OCI-M1 (cell line): ENCODE measurements around the gene CNOT3.

ENCODE experiments used
- DNase-seq: peaks from one replicate; lab custom pipeline; 2025; lab: John Stamatoyannopoulos, UW

CNOT3 gene

DNA sequence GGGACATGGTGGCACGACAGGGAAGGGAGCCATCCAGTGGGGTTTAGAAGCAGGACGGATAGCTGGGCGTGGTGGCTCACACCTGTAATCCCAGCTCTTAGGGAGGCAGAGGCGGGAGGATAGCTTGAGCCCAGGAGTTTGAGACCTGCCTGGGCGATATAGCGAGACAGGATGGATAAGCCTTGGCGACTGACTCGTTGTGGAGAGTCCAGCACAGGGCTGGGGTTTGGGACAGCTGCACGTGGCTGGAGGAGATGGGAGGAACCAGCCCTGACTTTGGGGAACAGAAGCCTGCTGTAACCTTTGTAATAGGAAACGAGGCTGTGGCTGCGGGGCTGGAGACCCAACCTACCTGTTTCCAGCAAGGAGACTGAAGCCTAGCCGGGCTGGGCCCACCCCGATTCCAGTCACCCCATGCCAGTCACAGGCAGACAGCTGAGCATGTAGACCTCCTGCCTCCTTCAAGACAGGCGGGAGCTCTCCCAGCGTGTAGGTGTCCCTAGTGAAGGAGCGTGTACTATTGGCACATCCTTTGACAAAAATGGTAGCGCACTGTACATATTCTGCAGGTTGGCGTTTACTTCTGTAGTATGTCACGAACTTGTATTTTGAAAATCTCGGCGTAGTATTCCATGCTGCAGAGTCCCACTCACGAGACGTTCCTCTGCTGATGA is 13.9 kb downstream of the CNOT3 start:
- no peak for DNase-seq

DNA sequence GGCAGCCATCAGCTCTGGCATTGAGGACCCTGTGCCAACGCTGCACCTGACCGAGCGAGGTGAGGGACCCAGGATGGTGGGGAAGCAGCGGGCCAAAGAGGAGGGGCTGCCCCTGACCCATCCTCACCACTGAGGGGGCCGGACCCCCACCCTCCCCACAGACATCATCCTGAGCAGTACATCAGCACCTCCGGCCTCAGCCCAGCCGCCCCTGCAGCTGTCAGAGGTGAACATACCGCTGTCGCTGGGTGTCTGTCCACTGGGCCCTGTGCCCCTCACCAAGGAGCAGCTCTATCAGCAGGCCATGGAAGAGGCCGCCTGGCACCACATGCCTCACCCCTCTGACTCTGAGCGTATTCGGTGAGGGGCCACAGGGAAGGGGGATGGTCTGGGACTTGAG is 14.7 kb downstream of the CNOT3 start:
- DNase-seq = no peak

DNA sequence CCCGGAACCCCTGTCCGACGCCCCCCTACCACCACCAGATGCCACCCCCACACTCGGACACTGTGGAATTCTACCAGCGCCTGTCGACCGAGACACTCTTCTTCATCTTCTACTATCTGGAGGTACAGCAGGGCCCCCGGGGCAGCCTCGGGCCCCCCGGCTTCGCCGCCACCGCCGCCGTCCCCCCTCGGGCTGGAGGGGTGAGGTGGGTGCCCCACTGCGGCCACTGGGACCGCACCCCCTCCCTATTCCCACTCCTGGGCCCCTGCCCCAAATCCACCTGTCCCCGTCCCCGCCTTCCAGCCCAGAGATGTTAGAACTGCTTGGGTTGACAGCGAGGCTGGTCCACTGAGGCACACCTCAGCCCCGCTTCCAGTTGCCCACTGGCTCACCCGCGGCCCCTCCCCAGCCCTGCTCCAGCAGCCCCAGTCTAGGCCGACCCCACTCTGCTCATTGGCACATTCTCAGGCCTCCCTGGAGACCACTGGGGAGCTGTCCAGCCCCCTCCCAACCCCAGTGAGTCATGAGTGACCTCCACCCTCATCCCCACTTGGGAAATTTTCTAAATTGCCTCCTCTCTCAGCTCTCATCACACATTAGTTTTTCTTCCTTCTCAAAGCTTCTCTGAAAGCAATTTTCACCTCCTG is 15.4 kb downstream of the CNOT3 start:
- DNase-seq = no peak

DNA sequence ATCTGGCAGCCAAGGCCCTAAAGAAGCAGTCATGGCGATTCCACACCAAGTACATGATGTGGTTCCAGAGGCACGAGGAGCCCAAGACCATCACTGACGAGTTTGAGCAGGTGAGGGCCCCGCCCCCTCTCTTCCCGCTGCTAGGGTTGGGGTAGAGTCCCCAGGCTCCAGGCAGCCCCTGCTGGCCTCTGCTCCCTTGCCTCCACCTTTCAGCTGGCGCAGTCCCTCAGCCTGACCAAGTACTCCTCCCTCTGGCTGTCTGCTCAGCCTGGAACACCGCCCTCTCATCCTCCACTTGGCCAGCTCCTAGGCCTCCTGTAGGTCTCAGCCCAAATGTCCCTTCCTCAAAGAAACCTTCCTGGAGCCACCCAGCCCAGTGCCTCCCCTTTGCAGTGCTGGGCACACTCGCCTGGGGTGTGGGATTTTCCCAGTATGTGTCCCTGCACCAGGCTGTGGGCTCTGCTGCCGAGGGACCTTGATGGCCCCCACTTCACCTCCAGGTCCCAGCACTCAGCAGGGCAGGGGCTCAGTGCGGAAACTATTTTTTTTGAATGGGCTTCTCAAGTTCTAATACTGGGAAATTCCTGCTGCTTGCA is 16.3 kb downstream of the CNOT3 start:
- DNase-seq = no peak

DNA sequence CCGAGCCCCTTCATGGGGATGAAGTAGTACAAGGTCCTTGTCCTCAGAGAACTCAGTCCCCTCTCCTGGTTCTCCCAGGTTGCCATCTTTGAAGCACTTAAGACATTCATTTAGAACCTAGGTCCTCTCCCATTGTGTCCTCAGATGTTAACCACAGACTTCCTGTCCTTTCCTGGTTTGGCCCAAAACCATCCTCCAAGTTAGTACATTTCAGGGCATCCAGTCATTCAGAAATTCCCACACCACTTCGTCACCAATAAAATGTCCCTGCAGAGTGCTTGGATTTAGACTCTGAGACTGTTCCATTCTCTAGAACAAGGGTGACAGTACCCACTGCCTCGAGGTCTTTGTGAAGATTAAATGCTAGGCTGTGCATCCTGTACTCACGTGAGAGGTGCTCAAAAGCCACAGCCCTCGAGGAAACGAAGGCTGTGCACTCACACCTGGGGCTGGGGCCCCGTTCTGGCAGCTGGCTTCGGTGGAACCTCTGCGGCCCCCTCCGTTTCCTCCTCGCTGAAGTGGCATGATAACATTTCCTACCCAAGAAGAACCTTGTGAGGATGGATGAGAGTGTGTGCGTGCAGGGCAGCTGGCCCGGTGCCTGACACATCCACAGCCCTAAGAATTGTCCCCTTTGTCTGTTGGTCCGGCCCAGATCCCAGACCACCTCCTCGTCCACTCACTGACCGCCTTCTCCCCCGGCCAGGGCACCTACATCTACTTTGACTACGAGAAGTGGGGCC is 17.2 kb downstream of the CNOT3 start:
- DNase-seq = no peak

DNA sequence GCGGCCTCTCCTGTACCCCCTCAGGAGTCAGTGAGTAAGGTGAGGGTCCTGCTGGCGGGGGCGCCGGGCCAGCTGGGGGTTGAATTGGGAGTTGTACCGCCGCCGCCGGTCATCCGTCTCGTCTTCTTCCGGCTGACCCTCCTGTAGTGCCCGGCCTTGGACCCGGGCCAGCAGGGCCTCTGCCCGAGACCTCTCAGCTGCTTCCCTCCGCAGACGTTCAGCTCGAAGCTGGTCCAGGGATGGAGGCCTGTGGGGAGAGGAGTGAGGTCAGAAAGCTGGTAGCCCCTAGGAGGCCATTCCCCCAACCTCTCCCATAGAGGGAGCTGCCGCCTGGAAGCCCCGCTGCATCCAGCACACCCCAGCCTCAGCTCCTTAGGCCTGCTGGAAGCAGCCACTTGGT is 18.1 kb downstream of the CNOT3 start:
- no peak for DNase-seq

DNA sequence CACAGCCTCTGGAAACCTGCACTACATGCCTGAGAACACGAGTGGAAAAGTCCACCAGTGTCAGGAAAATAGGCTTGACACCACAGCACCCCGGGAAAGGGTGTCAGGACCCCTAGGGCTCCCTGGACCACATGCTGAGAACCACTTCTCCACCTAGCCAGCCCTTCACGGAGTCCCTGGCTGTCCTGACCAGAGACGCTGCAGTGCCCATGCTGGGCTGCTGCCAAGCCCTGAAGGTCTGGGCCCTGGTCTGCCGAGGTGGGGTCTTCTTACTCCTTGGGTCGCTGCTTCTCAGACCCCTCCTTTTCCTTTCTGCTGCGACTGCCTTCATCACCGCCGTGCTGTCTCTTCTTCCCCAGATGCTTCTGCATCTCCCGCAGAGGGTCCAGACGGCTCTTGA is 18.9 kb downstream of the CNOT3 start:
- no peak for DNase-seq

DNA sequence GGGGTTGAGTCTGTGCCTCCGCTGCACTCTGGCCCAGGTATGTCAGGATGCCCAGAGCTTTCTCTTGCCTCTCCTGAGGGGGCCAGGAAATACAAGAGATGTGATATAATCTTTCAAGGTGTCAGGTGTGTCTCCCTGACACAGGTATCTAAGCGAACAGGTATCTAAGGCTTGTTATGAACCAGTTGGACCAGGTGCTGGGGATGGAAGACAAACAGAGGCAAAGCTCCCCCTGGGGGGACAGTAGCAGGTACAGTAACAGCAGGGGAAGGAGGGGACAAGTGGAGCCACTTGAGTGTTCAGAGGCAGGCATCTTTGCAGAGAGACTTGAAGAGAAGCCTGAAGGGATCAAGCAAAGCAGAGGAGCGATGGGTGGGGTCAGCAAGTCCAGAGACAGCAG is 19.4 kb downstream of the CNOT3 start:
- DNase-seq = no peak

DNA sequence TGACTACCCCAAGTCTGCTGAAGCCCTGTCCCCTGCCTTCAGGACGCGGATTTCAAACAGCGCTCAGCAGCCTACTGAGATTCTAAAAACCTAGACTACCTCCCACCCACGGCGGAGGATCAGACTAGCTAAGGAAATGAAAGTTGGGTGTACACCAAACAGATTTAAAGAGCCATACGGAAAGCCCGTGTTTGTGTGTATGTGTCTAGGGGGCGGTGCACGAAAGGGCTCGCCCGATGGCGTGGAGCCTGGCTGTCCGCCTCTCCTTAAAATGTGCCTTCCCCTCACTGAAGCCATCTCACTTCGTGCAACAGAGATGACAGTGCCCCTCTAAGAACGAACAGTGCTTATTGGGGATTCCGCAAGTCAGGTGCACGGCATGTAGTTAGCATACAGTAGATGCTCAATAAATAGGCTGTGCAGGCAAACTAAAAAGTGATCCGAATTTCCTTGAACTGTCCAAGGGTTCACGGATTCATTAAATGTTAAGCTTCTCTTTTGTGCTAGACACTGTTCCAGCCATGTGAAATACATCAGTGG is 21.3 kb downstream of the CNOT3 start:
- peak; percentile 80 for DNase-seq

DNA sequence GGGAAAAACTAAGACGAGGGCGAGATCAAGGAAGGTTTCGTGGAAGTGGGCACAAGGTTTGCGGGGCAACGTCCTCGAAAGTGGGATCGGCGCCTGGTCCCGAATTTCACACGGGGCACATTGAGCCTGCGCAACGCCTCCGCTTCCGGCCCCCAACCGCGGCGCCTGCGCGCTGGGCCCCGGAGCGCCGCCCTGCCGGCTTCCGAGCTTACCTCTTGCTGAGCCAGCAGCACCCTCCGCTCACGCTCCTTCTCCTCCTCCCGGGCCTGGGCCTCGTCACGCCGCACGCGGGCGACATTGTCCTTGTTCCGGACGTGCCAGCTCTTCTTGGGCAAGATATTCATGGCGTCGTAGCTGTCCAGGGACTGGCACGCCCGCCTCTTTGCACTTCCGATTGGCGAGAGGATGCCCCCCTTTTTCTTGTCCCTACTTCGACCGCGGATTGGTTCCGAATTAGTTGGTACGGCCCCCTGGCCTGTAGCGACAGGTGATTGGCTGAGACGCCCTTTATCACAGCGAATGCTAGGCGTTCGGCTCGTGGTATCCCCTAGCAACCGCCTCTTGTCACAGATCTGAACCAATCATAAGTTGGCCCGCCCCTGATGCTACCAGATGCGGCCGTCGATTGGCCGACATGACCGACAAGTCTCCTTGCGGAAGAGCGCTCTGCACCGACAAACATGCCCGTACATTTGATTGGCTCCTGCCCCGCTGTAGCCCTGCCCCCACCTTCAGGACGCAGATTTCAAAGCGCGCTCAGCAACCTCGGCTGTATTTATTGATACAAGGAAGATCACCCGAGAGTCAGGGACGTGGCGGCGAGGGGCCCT is 22.0 kb downstream of the CNOT3 start, which contains the start of gene LENG1:
LENG1 (minus strand) TSS at position 370 of the 830 bp plus-strand sequence; CDS start at position 344, 26 bp downstream.
- DNase-seq = peak; percentile 100

DNA sequence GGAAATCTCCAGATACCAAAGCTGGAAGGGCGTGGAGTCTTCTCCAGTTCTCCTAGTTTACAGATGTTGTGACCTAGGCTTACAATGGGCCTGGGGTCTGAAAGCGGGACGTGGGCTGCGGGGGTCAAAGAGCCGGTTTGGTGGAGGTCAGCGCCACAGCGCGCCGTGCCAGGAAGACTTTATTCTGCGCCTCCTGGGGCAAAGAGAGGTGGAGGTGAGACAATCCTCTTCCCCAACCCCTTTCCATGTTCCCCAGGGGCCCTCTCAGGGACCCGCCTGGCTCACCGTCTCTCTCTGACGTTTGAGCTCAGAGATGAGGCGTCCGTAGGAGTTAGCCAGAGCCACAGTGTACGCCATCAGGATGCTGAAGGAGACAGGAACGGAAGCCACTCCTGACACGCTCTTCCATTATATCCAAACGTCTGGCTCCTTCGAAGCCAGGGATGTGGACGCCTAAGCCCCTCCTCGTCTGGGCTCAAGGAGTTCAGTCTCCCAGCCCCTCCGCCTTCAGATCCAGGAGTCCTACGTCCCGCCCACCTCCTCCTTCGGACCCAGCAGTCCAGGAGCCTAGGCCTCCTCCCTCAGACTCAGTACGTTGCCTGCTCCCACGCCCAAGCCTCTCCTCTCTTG is 22.7 kb downstream of the CNOT3 start:
- DNase-seq = peak; percentile 66

DNA sequence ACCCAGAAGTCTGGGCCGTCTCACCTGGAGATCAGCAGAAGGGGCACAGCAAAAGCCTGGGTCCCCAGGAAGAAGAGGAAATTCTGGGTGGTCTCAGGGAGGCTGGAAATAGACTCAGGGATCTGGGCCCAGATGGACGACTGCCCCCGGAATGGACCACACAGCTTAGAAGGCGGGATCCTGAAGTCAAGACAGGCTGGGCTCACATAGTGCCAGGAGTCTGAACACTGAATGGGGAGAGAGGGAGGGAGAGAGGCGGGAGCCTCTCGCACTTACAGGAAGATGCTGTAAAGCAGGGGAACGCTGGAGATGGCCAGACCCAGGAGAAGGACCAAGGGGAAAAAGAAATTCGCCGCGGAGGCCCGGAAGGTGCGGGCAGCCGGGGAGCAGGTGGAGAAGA is 23.3 kb downstream of the CNOT3 start:
- no peak for DNase-seq

DNA sequence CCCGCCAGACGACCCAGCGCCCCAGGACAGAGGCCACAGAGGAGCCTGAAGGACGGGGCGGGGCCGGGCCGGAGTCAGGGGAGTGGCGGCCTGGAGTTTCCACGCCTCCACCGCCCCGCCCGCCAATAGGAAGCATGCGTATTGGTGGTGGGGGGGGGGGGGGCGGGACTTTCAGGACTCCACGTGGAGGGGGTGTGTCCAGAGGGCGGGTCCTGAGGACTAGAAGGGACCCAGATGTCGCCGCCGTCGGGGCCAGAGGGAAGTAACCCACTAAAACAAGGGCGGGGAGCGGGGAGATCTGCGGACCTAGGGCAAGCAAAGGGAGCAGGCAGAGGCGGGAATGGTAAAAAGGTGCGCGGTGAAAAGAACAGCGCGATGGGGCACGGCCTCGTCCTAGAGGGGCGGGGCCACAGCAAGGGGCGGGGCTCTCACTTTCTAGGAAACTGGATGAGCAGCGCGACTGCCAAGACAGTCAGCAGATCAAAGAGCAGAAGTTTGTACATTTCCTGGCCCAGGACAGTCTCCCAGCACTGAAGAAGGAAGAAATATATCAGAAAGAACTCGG is 24.8 kb downstream of the CNOT3 start:
- DNase-seq = peak; percentile 99

DNA sequence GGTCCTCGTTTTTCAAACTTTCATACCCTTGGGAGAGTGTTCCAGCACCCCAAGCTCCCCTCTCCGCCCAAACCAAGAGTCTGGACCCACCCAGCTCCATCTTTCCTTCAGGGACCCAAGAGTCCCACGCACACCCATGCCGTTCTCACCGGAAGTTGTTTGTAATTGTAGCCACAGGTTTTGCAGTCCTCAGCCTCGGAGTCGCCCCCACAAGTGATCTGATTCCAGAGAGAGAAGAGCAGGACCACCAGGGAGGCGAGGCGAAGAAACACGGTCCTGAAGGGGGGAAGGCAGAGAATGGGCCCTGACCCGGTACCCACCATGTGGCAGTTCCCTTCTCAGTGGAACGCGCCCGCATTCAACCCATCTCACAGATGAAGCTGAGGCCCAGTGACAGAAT is 25.3 kb downstream of the CNOT3 start:
- DNase-seq = no peak

DNA sequence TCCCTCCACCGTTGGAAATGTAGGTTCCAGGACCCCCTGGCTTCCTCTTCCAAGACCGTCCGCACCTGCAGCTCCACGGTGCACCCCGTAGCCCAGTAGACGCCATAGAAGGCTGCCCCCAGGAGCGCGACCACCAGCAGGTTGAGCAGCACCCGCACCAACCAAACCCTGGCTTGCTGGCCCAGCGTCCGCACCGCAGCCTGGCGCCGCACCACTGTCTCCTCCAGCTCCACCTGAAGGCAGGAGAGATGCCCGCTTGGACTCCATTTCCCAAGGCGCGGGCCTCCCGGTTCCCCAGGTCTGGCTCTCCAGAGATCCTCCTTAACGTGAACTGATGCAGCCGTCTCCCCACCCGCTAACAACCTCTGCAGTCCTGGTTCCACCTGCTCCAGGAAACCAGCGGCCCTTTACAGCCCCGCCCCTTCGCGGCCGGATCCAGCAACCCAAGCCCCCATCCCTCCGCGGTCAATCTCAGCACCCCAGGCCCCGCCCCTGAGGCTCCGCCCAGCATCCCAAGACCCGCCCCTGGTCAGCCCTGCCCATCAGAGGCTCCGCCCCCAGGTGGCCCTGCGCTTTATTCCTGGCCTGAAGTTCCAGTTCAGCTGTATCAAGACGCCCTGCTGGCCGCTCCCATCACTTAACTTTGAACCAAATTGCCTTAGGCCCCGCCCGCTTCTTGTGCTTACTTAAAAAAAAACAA is 27.0 kb downstream of the CNOT3 start:
- DNase-seq = peak; percentile 44

DNA sequence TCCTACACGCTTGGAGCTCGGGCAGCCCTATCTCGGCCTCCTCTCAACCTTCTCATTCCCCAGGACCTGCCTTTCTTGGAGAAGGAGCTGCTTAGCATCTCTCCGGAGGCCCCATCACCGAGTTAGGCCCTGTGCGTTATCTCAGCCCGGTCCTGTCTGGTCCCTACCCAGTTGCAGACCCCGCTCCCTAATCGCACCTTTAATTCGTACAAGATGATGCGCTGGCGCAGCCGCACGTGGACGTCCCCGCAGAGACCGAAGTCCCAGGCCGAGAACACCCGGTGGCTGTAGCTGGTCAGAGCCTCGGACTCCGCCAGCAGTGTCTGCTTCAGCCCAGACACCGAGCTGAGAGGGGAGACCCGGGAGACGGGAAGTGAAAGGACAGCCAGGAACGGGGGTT is 27.7 kb downstream of the CNOT3 start:
- no peak for DNase-seq

DNA sequence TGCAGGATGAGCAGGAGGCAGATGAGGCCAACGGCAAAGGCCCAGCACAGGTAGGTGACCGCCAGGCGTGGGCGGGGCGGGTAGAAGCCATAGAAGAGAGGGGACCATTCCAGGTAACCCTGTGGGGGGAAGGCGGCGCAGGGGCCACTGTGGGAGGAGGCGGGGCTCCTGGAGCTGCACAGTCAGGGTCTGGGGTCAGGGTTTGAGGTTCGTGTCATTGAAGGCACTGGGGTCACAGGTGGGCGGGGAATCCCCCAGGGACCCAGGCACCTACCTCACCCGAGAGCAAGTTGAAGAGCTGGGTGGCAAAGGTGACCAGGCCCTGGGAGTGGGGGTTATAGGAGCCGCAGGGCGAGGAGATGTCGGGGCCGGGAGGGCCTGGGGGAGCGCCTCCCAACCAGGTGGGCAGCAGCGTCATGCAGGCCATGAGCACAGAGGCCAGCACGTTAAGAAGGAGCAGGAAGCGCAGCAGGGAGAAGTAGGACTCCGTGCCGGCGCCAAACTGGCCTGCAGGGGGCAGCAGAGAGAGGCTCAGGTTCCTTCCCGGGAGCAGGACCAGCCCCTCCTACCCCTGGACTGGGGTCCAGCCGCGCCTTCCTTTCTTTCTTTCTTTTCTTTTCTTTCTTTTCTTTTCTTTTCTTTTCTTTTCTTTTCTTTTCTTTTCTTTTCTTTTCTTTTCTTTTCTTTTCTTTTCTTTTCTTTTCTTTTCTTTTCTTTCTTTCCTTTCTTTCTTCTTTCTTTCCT is 30.8 kb downstream of the CNOT3 start:
- peak; percentile 97 for DNase-seq

DNA sequence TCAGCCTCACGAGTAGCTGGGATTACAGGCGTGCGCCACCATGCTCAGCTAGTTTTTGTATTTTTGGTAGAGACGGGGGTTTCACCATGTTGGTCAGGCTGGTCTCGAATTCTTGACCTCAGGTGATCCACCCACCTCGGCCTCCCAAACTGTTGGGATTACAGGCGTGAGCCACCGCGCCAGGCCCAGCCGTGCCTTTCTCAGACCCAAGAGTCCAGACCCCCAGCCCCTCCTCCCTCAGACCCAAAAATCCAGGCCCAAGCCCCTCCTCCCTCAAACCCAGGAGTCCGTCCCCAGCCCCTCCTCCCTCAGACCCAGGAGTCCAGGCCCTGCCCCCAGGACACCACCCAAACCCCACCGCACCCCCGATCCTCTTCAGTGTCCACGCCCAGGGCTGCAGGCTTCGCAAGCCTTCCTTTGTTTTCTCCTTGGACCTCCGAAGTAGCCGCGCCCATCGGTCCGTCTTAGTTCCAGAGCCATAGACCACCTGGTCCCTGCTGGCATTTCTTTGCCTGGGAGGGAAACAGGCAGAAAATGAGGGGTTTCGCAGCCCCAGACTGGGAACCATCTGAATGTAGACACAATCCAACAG is 31.7 kb downstream of the CNOT3 start:
- no peak for DNase-seq
